B cell (primary cell): Measurements from ENCODE around the gene GLT1D1.

ENCODE experiments used
- EZH2 ChIP-seq: IDR thresholded peaks from 2 replicates; pipeline ENCODE4 v1.6.1; 2012; ENCODE audit warnings: borderline replicate concordance, low read depth, mild to moderate bottlenecking, moderate library complexity, low read length; ENCODE audit not compliant: insufficient read depth, poor library complexity, severe bottlenecking
- TF ChIP-seq, protein P1 (sequence below): fragments of 200-600 bp; IDR thresholded peaks from one replicate; pipeline ENCODE4 v1.8.0; 2022; ENCODE audit warnings: antibody characterized with exemption, mild to moderate bottlenecking

- TF ChIP-seq, protein P1, sequence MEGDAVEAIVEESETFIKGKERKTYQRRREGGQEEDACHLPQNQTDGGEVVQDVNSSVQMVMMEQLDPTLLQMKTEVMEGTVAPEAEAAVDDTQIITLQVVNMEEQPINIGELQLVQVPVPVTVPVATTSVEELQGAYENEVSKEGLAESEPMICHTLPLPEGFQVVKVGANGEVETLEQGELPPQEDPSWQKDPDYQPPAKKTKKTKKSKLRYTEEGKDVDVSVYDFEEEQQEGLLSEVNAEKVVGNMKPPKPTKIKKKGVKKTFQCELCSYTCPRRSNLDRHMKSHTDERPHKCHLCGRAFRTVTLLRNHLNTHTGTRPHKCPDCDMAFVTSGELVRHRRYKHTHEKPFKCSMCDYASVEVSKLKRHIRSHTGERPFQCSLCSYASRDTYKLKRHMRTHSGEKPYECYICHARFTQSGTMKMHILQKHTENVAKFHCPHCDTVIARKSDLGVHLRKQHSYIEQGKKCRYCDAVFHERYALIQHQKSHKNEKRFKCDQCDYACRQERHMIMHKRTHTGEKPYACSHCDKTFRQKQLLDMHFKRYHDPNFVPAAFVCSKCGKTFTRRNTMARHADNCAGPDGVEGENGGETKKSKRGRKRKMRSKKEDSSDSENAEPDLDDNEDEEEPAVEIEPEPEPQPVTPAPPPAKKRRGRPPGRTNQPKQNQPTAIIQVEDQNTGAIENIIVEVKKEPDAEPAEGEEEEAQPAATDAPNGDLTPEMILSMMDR: no peak
- no peak for TF ChIP-seq EZH2
Observed at GRCh38 chr12:128976120-128976738, 123.0 kb downstream of the GLT1D1 start.
